Body of pancreas (tissue), 4 donors: ENCODE measurements around the gene NBEAL2.

ENCODE experiments used
- POLR2A ChIP-seq, 3 donors: fragments of 450-650 bp; IDR thresholded peaks; one replicate each; pipeline ENCODE4 v1.6.1; 2016; ENCODE audit warnings: antibody characterized with exemption in 3 of 3, mild to moderate bottlenecking in 2 of 3
- TF ChIP-seq, protein P1 (sequence below), 7 experiments: fragments of 450-650 bp in 4 of 7; fragments of 200-600 bp in 3 of 7; sonication (generic) in 3 of 7; IDR thresholded peaks; one replicate each; pipeline ENCODE4 v1.5.1; 2016 to 2019; ENCODE audit warnings: antibody characterized with exemption in 7 of 7

DNA sequence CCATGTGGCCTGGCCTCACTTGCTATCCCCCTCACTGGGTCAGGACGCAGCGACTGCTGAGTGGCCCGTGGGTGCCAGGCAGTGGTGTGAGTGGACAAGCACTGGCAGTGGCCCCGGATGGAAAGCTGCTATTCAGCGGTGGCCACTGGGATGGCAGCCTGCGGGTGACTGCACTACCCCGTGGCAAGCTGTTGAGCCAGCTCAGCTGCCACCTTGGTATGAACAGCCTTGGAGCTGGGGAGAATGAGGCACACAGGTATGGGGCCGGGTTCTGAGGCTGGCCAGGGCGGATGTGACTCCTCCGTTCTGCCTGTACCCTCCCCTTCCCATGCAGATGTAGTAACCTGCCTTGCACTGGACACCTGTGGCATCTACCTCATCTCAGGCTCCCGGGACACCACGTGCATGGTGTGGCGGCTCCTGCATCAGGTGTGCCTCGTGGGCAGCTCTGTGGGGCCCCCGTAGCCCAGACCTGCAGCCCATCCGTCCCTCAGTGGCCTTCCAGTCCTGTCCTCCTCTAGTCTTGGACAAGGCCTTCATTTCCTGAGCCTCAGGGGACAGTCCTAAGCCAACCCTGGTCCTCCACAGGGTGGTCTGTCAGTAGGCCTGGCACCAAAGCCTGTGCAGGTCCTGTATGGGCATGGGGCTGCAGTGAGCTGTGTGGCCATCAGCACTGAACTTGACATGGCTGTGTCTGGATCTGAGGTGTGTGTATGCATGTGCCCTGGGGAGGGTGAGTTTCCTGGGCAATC lies 28.2 kb downstream of the NBEAL2 start:
- TF ChIP-seq, protein P1, sequence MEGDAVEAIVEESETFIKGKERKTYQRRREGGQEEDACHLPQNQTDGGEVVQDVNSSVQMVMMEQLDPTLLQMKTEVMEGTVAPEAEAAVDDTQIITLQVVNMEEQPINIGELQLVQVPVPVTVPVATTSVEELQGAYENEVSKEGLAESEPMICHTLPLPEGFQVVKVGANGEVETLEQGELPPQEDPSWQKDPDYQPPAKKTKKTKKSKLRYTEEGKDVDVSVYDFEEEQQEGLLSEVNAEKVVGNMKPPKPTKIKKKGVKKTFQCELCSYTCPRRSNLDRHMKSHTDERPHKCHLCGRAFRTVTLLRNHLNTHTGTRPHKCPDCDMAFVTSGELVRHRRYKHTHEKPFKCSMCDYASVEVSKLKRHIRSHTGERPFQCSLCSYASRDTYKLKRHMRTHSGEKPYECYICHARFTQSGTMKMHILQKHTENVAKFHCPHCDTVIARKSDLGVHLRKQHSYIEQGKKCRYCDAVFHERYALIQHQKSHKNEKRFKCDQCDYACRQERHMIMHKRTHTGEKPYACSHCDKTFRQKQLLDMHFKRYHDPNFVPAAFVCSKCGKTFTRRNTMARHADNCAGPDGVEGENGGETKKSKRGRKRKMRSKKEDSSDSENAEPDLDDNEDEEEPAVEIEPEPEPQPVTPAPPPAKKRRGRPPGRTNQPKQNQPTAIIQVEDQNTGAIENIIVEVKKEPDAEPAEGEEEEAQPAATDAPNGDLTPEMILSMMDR (IDR thresholded peaks at IDR 0.05) = no peak
- no peak for TF ChIP-seq POLR2A (IDR thresholded peaks at IDR 0.05)
